HG03097 (cell line): ENCODE results near the gene SLC8A1.

ENCODE experiments used
- ATAC-seq: cut with Tn5 transposase; IDR thresholded peaks from one replicate; pipeline ENCODE4 v1.9.1; 2021; ENCODE audit not compliant: unreplicated experiment, low FRiP score

The SLC8A1 gene

GRCh38 chr2:40173276-40173675 lies 278.6 kb downstream of the SLC8A1 start:
- ATAC-seq: no peak

- no peak for ATAC-seq
These were observed 282.0 kb downstream of the SLC8A1 start for GRCh38 chr2:40169856-40170255.

GRCh38 chr2:40169430-40169829 lies 282.5 kb downstream of the SLC8A1 start:
- no peak for ATAC-seq

- ATAC-seq: no peak
These were observed 283.3 kb downstream of the SLC8A1 start for GRCh38 chr2:40168546-40168945.

GRCh38 chr2:40168032-40168431 lies 283.9 kb downstream of the SLC8A1 start:
- ATAC-seq: no peak

- ATAC-seq: no peak
These were observed 285.9 kb downstream of the SLC8A1 start for GRCh38 chr2:40166006-40166405.

GRCh38 chr2:40165509-40165844 lies 286.4 kb downstream of the SLC8A1 start:
- ATAC-seq: no peak

GRCh38 chr2:40164736-40165508 lies 287.0 kb downstream of the SLC8A1 start:
- no peak for ATAC-seq

- no peak for ATAC-seq
These were observed 289.9 kb downstream of the SLC8A1 start for GRCh38 chr2:40161986-40162385.

- no peak for ATAC-seq
These were observed 291.1 kb downstream of the SLC8A1 start for GRCh38 chr2:40160751-40161218.

GRCh38 chr2:40159333-40159732 lies 292.6 kb downstream of the SLC8A1 start:
- ATAC-seq: no peak

GRCh38 chr2:40158781-40159180 lies 293.1 kb downstream of the SLC8A1 start:
- no peak for ATAC-seq

GRCh38 chr2:40155728-40156127 lies 296.2 kb downstream of the SLC8A1 start:
- no peak for ATAC-seq

- no peak for ATAC-seq
These were observed 301.6 kb downstream of the SLC8A1 start for GRCh38 chr2:40150266-40150665.

- ATAC-seq: no peak
These were observed 303.6 kb downstream of the SLC8A1 start for GRCh38 chr2:40148334-40148733.

GRCh38 chr2:40147360-40147759 lies 304.5 kb downstream of the SLC8A1 start:
- ATAC-seq: no peak

- ATAC-seq: no peak
These were observed 307.9 kb downstream of the SLC8A1 start for GRCh38 chr2:40144022-40144421.

GRCh38 chr2:40138314-40138713 lies 313.6 kb downstream of the SLC8A1 start:
- no peak for ATAC-seq

- ATAC-seq: no peak
These were observed 320.7 kb downstream of the SLC8A1 start for GRCh38 chr2:40131081-40131704.

GRCh38 chr2:40130251-40130994 lies 321.5 kb downstream of the SLC8A1 start:
- no peak for ATAC-seq

- no peak for ATAC-seq
These were observed 322.2 kb downstream of the SLC8A1 start for GRCh38 chr2:40129725-40130124.

GRCh38 chr2:40128796-40129195 lies 323.1 kb downstream of the SLC8A1 start:
- ATAC-seq: no peak
